HEK293 (cell line): ENCODE data around the gene ASTN2.

Source experiments
- CTCF ChIA-PET: fragments of 350-600 bp; formaldehyde crosslinking; extraction: SDS; loops from one replicate; lab custom pipeline; 2021; ENCODE audit warnings: antibody characterized with exemption; lab: Yijun Ruan, JAX
- POLR2A ChIA-PET: fragments of 300-600 bp; formaldehyde crosslinking; extraction: SDS; loops from one replicate; lab custom pipeline; 2020; ENCODE audit warnings: antibody characterized with exemption, inconsistent platforms; lab: Yijun Ruan, JAX
- H3K27ac ChIP-seq: fragments of 200-500 bp; sonication (Bioruptor generic); 2 replicates; pipeline ENCODE4 v1.5.1; 2014; ENCODE audit warnings: low read depth, low read length, control low read depth, inconsistent platforms; ENCODE audit errors: extremely low read depth
- H3K36me3 ChIP-seq, 2 experiments: fragments of 200-500 bp in 1 of 2; sonication (Bioruptor generic) in 1 of 2; 1 replicate in 1 of 2; 2 replicates in 1 of 2; pipeline ENCODE4 v1.5.1; 2014 to 2017; ENCODE audit warnings: inconsistent platforms in 2 of 2, low read length in 2 of 2; ENCODE audit not compliant: control insufficient read depth in 2 of 2, insufficient read depth in 1 of 2
- H3K4me1 ChIP-seq: fragments of 200-500 bp; sonication (Bioruptor generic); 2 replicates; pipeline ENCODE4 v1.5.1; 2014; ENCODE audit warnings: mild to moderate bottlenecking, low read length, inconsistent platforms; ENCODE audit not compliant: control insufficient read depth, insufficient read depth
- H3K4me3 ChIP-seq: 2 replicates; pipeline ENCODE4 v1.5.1; 2011; ENCODE audit warnings: low read depth, mild to moderate bottlenecking, control low read depth, low read length, moderate library complexity
- H3K9me3 ChIP-seq: fragments of 200-500 bp; sonication (Bioruptor generic); 2 replicates; pipeline ENCODE4 v1.5.1; 2014; ENCODE audit warnings: low read depth, low read length, inconsistent platforms; ENCODE audit not compliant: control insufficient read depth, insufficient read depth
- KLF16 ChIP-seq: fragments of 450-650 bp; formaldehyde crosslinking; IDR thresholded peaks from 2 replicates; pipeline ENCODE4 v1.5.1; 2017; ENCODE audit warnings: missing biosample characterization, missing genetic modification characterization
- SALL2 ChIP-seq: fragments of 450-650 bp; formaldehyde crosslinking; IDR thresholded peaks from 2 replicates; pipeline ENCODE4 v1.5.0; 2017; ENCODE audit warnings: missing biosample characterization, mild to moderate bottlenecking, missing genetic modification characterization, borderline replicate concordance
- SCRT1 ChIP-seq: fragments of 450-650 bp; formaldehyde crosslinking; IDR thresholded peaks from 2 replicates; pipeline ENCODE4 v1.5.1; 2016; ENCODE audit warnings: missing biosample characterization, missing genetic modification characterization, borderline replicate concordance
- ZFP41 ChIP-seq: fragments of 450-650 bp; formaldehyde crosslinking; IDR thresholded peaks from 2 replicates; pipeline ENCODE4 v1.5.1; 2016; ENCODE audit warnings: missing biosample characterization, missing genetic modification characterization, borderline replicate concordance
- ZNF132 ChIP-seq: fragments of 450-650 bp; formaldehyde crosslinking; IDR thresholded peaks from 2 replicates; pipeline ENCODE4 v1.5.1; 2017; ENCODE audit warnings: missing biosample characterization, missing genetic modification characterization, borderline replicate concordance
- ZNF157 ChIP-seq: fragments of 450-650 bp; formaldehyde crosslinking; IDR thresholded peaks from 2 replicates; pipeline ENCODE4 v1.5.1; 2016; ENCODE audit warnings: missing biosample characterization, missing genetic modification characterization
- ZNF2 ChIP-seq: fragments of 450-650 bp; formaldehyde crosslinking; IDR thresholded peaks from 2 replicates; pipeline ENCODE4 v1.5.1; 2016; ENCODE audit warnings: missing biosample characterization, missing genetic modification characterization
- ZNF26 ChIP-seq: fragments of 450-650 bp; formaldehyde crosslinking; IDR thresholded peaks from 2 replicates; pipeline ENCODE4 v1.5.1; 2016; ENCODE audit warnings: missing biosample characterization, missing genetic modification characterization
- ZNF350 ChIP-seq: fragments of 450-650 bp; formaldehyde crosslinking; IDR thresholded peaks from 2 replicates; pipeline ENCODE4 v1.5.0; 2017; ENCODE audit warnings: missing biosample characterization, mild to moderate bottlenecking, missing genetic modification characterization
- ZNF529 ChIP-seq: fragments of 450-650 bp; formaldehyde crosslinking; IDR thresholded peaks from 2 replicates; pipeline ENCODE4 v1.5.1; 2017; ENCODE audit warnings: missing genetic modification characterization, missing biosample characterization; ENCODE audit not compliant: insufficient replicate concordance
- ZNF560 ChIP-seq: fragments of 450-650 bp; formaldehyde crosslinking; IDR thresholded peaks from 2 replicates; pipeline ENCODE4 v1.5.1; 2017; ENCODE audit warnings: missing biosample characterization, missing genetic modification characterization, borderline replicate concordance
- ZNF610 ChIP-seq: fragments of 450-650 bp; formaldehyde crosslinking; IDR thresholded peaks from 2 replicates; pipeline ENCODE4 v1.5.1; 2016; ENCODE audit warnings: missing biosample characterization, missing genetic modification characterization, borderline replicate concordance
- ZNF654 ChIP-seq: fragments of 450-650 bp; formaldehyde crosslinking; IDR thresholded peaks from 2 replicates; pipeline ENCODE4 v1.5.1; 2016; ENCODE audit warnings: low read depth, missing biosample characterization, missing genetic modification characterization
- ZNF791 ChIP-seq: fragments of 450-650 bp; formaldehyde crosslinking; IDR thresholded peaks from 2 replicates; pipeline ENCODE4 v1.5.1; 2016; ENCODE audit warnings: missing biosample characterization, missing genetic modification characterization
- ZNF843 ChIP-seq: fragments of 450-650 bp; formaldehyde crosslinking; IDR thresholded peaks from 2 replicates; pipeline ENCODE4 v1.5.1; 2016; ENCODE audit warnings: missing biosample characterization, missing genetic modification characterization
- ZSCAN16 ChIP-seq: fragments of 450-650 bp; formaldehyde crosslinking; IDR thresholded peaks from 2 replicates; pipeline ENCODE4 v1.5.1; 2016; ENCODE audit warnings: missing biosample characterization, missing genetic modification characterization
- TF ChIP-seq, protein P1 (sequence below): fragments of 450-650 bp; formaldehyde crosslinking; IDR thresholded peaks from 2 replicates; pipeline ENCODE4 v1.5.1; 2016; ENCODE audit warnings: missing biosample characterization, missing genetic modification characterization, borderline replicate concordance
- TF ChIP-seq, protein P2 (sequence below): sonication (generic); formaldehyde crosslinking; IDR thresholded peaks from 2 replicates; pipeline ENCODE4 v1.8.1; 2022; ENCODE audit warnings: mild to moderate bottlenecking, moderate library complexity, missing genetic modification reagents
- TF ChIP-seq, protein P3 (sequence below): fragments of 450-650 bp; formaldehyde crosslinking; IDR thresholded peaks from 2 replicates; pipeline ENCODE4 v1.5.1; 2016; ENCODE audit warnings: missing biosample characterization, missing genetic modification characterization
- TF ChIP-seq, protein P4 (sequence below): fragments of 450-650 bp; formaldehyde crosslinking; IDR thresholded peaks from 2 replicates; pipeline ENCODE4 v1.5.1; 2016; ENCODE audit warnings: missing biosample characterization, missing genetic modification characterization, low read depth
- TF ChIP-seq, protein P5 (sequence below): fragments of 450-650 bp; formaldehyde crosslinking; IDR thresholded peaks from 2 replicates; pipeline ENCODE4 v1.5.1; 2016; ENCODE audit warnings: missing biosample characterization, missing genetic modification characterization

The ASTN2 gene

DNA sequence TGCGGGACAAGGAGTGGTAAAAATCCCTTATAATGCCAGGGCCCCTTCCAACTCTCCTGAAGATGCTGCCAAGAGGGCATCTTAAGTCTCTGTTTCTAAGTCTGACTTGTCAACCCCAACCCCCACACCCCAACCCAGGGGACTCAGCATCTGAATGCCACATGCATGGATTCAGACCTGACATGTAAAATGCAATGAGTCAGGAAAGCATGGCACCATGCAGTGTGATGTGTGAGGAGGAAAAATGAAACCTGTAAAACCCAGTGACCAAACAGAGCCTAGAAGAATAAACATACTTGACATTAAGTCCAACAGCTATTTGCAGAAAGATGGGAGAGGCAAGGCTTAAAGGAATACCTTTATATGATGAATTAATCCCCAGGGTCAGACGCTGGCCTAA is 112.4 kb downstream of the ASTN2 start:
- H3K9me3 ChIP-seq: no peaks in the 10 kb centered on the region
- CTCF ChIA-PET: no interaction called here
- H3K27ac ChIP-seq: no peak overlapping the region
- POLR2A ChIA-PET: no interaction called here
- no peaks in the 10 kb centered on the region for H3K36me3 ChIP-seq
- no peak overlapping the region for H3K4me3 ChIP-seq
- no peak for TF ChIP-seq ZNF529
- no peak for TF ChIP-seq SALL2 (tag by site-specific recombination)
- TF ChIP-seq ZNF843 (tag by site-specific recombination): no peak
- TF ChIP-seq, protein P1, sequence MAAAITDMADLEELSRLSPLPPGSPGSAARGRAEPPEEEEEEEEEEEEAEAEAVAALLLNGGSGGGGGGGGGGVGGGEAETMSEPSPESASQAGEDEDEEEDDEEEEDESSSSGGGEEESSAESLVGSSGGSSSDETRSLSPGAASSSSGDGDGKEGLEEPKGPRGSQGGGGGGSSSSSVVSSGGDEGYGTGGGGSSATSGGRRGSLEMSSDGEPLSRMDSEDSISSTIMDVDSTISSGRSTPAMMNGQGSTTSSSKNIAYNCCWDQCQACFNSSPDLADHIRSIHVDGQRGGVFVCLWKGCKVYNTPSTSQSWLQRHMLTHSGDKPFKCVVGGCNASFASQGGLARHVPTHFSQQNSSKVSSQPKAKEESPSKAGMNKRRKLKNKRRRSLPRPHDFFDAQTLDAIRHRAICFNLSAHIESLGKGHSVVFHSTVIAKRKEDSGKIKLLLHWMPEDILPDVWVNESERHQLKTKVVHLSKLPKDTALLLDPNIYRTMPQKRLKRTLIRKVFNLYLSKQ (tag by site-specific recombination): no peak
- TF ChIP-seq, protein P2, sequence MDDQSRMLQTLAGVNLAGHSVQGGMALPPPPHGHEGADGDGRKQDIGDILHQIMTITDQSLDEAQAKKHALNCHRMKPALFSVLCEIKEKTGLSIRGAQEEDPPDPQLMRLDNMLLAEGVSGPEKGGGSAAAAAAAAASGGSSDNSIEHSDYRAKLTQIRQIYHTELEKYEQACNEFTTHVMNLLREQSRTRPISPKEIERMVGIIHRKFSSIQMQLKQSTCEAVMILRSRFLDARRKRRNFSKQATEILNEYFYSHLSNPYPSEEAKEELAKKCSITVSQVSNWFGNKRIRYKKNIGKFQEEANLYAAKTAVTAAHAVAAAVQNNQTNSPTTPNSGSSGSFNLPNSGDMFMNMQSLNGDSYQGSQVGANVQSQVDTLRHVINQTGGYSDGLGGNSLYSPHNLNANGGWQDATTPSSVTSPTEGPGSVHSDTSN (CRISPR knock-in tag): no peak
- TF ChIP-seq KLF16: no peak
- no peaks in the 10 kb centered on the region for H3K4me1 ChIP-seq

DNA sequence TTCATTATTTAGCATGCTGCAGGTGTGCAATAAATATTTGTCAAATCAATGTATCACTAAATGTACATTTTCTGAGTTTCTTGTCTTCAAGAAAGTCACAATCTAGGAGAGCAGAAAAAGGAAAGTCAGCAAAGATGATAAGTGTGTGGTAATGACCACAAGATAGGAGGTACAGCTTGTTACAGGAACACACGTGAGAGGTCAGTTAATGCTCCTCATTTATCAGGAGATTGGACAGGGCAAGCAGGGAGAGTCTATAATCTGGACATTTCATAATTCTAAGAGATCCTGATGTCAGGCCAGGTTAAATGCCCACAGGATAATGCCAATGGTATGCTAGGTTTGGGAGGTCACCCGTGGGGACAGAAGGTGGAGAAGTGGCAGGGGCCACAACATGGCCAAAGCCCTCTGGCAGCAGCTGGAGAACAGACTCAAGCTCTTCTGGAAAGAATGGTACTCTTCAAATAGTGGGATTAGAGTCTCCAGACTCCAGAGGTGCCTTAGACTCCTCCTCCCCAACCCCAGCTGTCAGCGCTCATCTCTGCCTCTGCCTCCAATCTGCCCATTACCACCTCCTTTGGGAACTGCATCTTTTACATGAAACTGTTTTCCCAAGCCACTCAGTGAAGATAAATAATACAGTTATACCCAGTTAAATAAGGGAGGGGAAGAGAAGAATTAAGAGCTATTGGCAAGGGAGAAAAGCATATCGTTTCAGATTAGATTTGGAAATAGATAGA is 114.3 kb downstream of the ASTN2 start:
- H3K4me1 ChIP-seq: no peaks in the 10 kb centered on the region
- H3K4me3 ChIP-seq: no peak overlapping the region
- TF ChIP-seq, protein P3, sequence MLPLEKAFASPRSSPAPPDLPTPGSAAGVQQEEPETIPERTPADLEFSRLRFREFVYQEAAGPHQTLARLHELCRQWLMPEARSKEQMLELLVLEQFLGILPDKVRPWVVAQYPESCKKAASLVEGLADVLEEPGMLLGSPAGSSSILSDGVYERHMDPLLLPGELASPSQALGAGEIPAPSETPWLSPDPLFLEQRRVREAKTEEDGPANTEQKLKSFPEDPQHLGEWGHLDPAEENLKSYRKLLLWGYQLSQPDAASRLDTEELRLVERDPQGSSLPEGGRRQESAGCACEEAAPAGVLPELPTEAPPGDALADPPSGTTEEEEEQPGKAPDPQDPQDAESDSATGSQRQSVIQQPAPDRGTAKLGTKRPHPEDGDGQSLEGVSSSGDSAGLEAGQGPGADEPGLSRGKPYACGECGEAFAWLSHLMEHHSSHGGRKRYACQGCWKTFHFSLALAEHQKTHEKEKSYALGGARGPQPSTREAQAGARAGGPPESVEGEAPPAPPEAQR (tag by site-specific recombination): no peak
- TF ChIP-seq SCRT1 (tag by site-specific recombination): no peak
- TF ChIP-seq, protein P4, sequence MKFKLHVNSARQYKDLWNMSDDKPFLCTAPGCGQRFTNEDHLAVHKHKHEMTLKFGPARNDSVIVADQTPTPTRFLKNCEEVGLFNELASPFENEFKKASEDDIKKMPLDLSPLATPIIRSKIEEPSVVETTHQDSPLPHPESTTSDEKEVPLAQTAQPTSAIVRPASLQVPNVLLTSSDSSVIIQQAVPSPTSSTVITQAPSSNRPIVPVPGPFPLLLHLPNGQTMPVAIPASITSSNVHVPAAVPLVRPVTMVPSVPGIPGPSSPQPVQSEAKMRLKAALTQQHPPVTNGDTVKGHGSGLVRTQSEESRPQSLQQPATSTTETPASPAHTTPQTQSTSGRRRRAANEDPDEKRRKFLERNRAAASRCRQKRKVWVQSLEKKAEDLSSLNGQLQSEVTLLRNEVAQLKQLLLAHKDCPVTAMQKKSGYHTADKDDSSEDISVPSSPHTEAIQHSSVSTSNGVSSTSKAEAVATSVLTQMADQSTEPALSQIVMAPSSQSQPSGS (tag by site-specific recombination): no peak
- no peak for TF ChIP-seq ZNF350 (tag by site-specific recombination)
- TF ChIP-seq ZNF560 (tag by site-specific recombination): no peak
- no peak for TF ChIP-seq ZNF610
- no peak for TF ChIP-seq ZNF26 (tag by site-specific recombination)
- TF ChIP-seq ZNF157 (tag by site-specific recombination): no peak
- no peak for TF ChIP-seq ZNF654 (tag by site-specific recombination)
- no peak for TF ChIP-seq ZSCAN16 (tag by site-specific recombination)
- TF ChIP-seq ZNF2 (tag by site-specific recombination): no peak
- TF ChIP-seq ZNF132 (tag by site-specific recombination): no peak
- TF ChIP-seq ZNF791 (tag by site-specific recombination): no peak
- TF ChIP-seq ZFP41: no peak
- TF ChIP-seq, protein P5, sequence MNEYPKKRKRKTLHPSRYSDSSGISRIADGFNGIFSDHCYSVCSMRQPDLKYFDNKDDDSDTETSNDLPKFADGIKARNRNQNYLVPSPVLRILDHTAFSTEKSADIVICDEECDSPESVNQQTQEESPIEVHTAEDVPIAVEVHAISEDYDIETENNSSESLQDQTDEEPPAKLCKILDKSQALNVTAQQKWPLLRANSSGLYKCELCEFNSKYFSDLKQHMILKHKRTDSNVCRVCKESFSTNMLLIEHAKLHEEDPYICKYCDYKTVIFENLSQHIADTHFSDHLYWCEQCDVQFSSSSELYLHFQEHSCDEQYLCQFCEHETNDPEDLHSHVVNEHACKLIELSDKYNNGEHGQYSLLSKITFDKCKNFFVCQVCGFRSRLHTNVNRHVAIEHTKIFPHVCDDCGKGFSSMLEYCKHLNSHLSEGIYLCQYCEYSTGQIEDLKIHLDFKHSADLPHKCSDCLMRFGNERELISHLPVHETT: no peak
- TF ChIP-seq KLF16: no peak
- CTCF ChIA-PET: no interaction called here
- H3K27ac ChIP-seq: no peak overlapping the region
- H3K9me3 ChIP-seq: no peaks in the 10 kb centered on the region
- POLR2A ChIA-PET: no interaction called here
- H3K36me3 ChIP-seq: no peaks in the 10 kb centered on the region
